Daoy (cell line): ENCODE data around the gene GTF3C5. TPM values are rescaled to one million over a fixed set of nuclear protein-coding genes. Genes with fewer than 3 reads are reported as not detected.
"Not testable (repeated sequence)": the region's sequence is repeated elsewhere in the genome, so short reads cannot be mapped to it uniquely, and the experiment has no call there.

Source experiments
- DNase-seq: peaks from one replicate; pipeline ENCODE4 v3.0.0-alpha.2; 2015; ENCODE audit warnings: low read depth
- total RNA-seq: library from RNA; depleted of rRNA; stranded (reverse); fragments of >200 nt; shearing (Covaris generic); gene quantifications from 2 replicates; pipeline ENCODE4 v1.2.3, GENCODE V29; 2014

GTF3C5 gene
- total RNA-seq, 1 experiment from 2014 or later = 118 TPM

- DNase-seq = not testable (repeated sequence)
These were observed 39.7 kb downstream of the GTF3C5 start for GRCh38 chr9:133070500-133070961.

GRCh38 chr9:133070985-133071384 is 40.2 kb downstream of the GTF3C5 start:
- DNase-seq = not testable (repeated sequence)

- no peak for DNase-seq
These were observed 40.8 kb downstream of the GTF3C5 start for GRCh38 chr9:133071484-133072150.

GRCh38 chr9:133072210-133072609 is 41.4 kb downstream of the GTF3C5 start:
- DNase-seq = not testable (repeated sequence)

GRCh38 chr9:133073086-133074014 is 42.6 kb downstream of the GTF3C5 start:
- no peak for DNase-seq

- no peak for DNase-seq
These were observed 43.4 kb downstream of the GTF3C5 start for GRCh38 chr9:133074111-133074651.

- DNase-seq = peak; percentile 68
These were observed 45.3 kb downstream of the GTF3C5 start for GRCh38 chr9:133075925-133076630.

- DNase-seq = no peak
These were observed 45.9 kb downstream of the GTF3C5 start for GRCh38 chr9:133076691-133077090.

GRCh38 chr9:133078486-133078885 is 47.7 kb downstream of the GTF3C5 start:
- DNase-seq = no peak

GRCh38 chr9:133080161-133080560 is 49.4 kb downstream of the GTF3C5 start:
- DNase-seq = no peak

- DNase-seq = not testable (repeated sequence)
These were observed 50.3 kb downstream of the GTF3C5 start for GRCh38 chr9:133080786-133081779.

GRCh38 chr9:133081957-133082644 is 51.3 kb downstream of the GTF3C5 start:
- not testable (repeated sequence) for DNase-seq

- not testable (repeated sequence) for DNase-seq
These were observed 52.9 kb downstream of the GTF3C5 start for GRCh38 chr9:133083688-133084087.

- DNase-seq = not testable (repeated sequence)
These were observed 55.5 kb downstream of the GTF3C5 start for GRCh38 chr9:133086212-133086860.

GRCh38 chr9:133086894-133087293 is 56.1 kb downstream of the GTF3C5 start:
- no peak for DNase-seq

- no peak for DNase-seq
These were observed 56.8 kb downstream of the GTF3C5 start for GRCh38 chr9:133087429-133088145.

- DNase-seq = no peak
These were observed 57.5 kb downstream of the GTF3C5 start for GRCh38 chr9:133088146-133088750.

GRCh38 chr9:133088756-133089155 is 58.0 kb downstream of the GTF3C5 start:
- no peak for DNase-seq
